ENCODE measurements around the gene TAF6. TPM values are rescaled to one million over a fixed set of nuclear protein-coding genes. Genes with fewer than 3 reads are reported as not detected.

The TAF6 gene
- total and polyA plus RNA-seq, 9 of the 15 experiments (the other 6 are each of a cell fraction or from before 2014, with no cell fraction given): 0.78 to 78.7 (median 21.3) TPM

GRCh38 chr7:100157334-100158228 lies 38.4 kb upstream of the TAF6 start (continued):
- no peak; the same call in 1 of the 2 replicates for TF ChIP-seq NFIC (IDR thresholded peaks at IDR 0.05)
- TF ChIP-seq SIN3A (IDR thresholded peaks at IDR 0.05; ENCODE audit: borderline replicate concordance in 2 of 2, control insufficient read depth in 1 of 2, low read depth in 2 of 2, low read length in 2 of 2): peak in 1 of 2 experiments; percentile 58; a peak in 1 of 4 replicates
- TF ChIP-seq BRD4 (IDR thresholded peaks at IDR 0.05): no peak
- TF ChIP-seq ZNF318 (IDR thresholded peaks at IDR 0.05; ENCODE audit: borderline replicate concordance in 1 of 2, low read depth in 1 of 2): peak in 1 of 2 experiments; percentile 61; a peak in 1 of 4 replicates
- peak; percentile 86; the same call in 1 of the 2 replicates for TF ChIP-seq FOXK1 (CRISPR knock-in tag; IDR thresholded peaks at IDR 0.05; ENCODE audit: borderline replicate concordance)
- no peak for TF ChIP-seq PTTG1 (tag; IDR thresholded peaks at IDR 0.05; ENCODE audit: low read depth)
- no peak for TF ChIP-seq ZNF76 (CRISPR knock-in tag; IDR thresholded peaks at IDR 0.05; ENCODE audit: borderline replicate concordance)
- no peak for TF ChIP-seq ZNF41 (CRISPR knock-in tag; conservative IDR thresholded peaks at IDR 0.05)
- no peak for TF ChIP-seq ZSCAN29 (IDR thresholded peaks at IDR 0.05)
- no peak for TF ChIP-seq CBX2 (IDR thresholded peaks at IDR 0.05; ENCODE audit: insufficient read depth, low read length, poor library complexity, severe bottlenecking)
- TF ChIP-seq STAT6 (CRISPR knock-in tag; IDR thresholded peaks at IDR 0.05): no peak
- TF ChIP-seq CTCF (IDR thresholded peaks at IDR 0.05 in 2 of 3, conservative IDR thresholded peaks at IDR 0.05 in 1 of 3; ENCODE audit: insufficient read depth in 2 of 3, low read depth in 1 of 3, low read length in 3 of 3): peak; percentile 66 to 81 (median 66)
- peak; percentile 73 for TF ChIP-seq SMARCA4 (IDR thresholded peaks at IDR 0.05)

All from K562 (cell line).